Measurements from ENCODE around the gene ANKDD1A.

ANKDD1A gene

DNA sequence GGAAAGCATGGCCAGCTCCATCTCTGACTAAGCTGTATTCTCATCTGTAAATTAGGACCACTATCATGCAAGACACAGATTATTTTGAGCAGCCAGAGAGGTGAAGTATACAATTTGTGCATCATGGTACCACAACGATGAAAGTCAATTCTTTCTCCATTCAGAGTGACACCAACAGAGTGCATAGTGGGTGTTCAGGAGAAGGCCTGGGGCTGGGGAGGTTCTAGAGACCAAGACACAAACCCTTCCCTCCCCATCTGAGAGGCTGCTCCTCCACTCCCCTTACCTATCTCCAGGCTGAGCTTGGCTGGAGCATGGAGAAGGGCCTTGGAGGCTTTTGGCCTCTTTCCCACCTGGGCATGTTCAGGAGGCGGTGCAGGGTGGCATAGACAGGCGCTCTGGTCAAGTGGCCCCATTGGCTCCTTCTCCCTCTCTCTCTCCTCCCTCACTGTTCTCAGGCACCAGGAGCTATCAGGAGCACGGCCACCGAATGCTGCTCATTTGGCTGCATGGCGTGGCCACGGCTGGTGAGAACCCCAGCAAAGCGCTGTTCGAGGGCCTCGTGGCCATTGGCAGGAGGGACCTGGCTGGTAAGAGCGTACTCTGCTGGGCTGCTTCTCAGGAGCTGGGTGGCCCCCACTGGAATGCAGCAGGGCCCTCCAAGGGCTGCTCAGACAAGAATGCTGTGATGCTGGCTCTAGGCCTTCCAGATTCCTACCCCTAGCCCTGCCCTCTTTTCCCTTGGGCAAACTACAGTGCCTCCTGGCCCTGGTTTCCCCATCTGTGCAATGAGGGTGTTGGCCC is 37.9 kb downstream of the ANKDD1A start:
- Histone ChIP-seq H3K4me3 (ENCODE audit: low read depth in 1 of 2, low read length in 2 of 2) (no peak overlapping the region), H3K9ac (ENCODE audit: low read length) (no peak overlapping the region), H3K27me3 (ENCODE audit: control insufficient read depth in 1 of 2, insufficient read depth in 2 of 2, low read length in 2 of 2) (no peaks in the 10 kb centered on the region), H3K9me3 (ENCODE audit: low read length) (no peaks in the 10 kb centered on the region), H3K27ac (ENCODE audit: low read depth, low read length) (no peak overlapping the region), H3K4me1 (ENCODE audit: insufficient read depth, low read length) (no peaks in the 10 kb centered on the region), H3K36me3 (ENCODE audit: insufficient read depth, low read length) (peaks cover 9% of the 10 kb centered on the region)

DNA sequence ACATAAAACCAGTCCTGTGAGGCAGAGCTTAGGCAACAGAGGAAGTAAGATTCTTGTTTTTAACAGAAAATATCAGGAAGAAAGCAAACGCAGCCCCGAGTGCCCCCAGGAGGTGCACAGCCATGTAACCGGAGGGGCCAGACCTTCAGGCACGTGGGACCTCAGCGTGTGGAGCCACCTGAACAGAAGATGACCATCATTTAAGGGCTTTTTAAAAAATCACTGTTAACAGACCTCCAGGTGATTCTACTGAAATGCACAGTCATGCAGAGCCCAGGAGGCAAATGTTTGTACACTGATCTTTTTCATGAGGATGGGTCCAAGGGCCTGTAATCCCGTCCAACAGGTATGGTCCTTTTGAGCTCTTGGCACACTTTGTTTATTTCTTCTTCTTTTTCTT is 39.2 kb downstream of the ANKDD1A start:
- Histone ChIP-seq H3K36me3 (ENCODE audit: insufficient read depth, low read length) (peaks cover 16% of the 10 kb centered on the region), H3K27ac (ENCODE audit: low read depth, low read length) (no peak overlapping the region), H3K4me3 (ENCODE audit: low read depth in 1 of 2, low read length in 2 of 2) (no peak overlapping the region), H3K27me3 (ENCODE audit: control insufficient read depth in 1 of 2, insufficient read depth in 2 of 2, low read length in 2 of 2) (no peaks in the 10 kb centered on the region), H3K9me3 (ENCODE audit: low read length) (no peaks in the 10 kb centered on the region), H3K4me1 (ENCODE audit: insufficient read depth, low read length) (no peaks in the 10 kb centered on the region), H3K9ac (ENCODE audit: low read length) (no peak overlapping the region)

DNA sequence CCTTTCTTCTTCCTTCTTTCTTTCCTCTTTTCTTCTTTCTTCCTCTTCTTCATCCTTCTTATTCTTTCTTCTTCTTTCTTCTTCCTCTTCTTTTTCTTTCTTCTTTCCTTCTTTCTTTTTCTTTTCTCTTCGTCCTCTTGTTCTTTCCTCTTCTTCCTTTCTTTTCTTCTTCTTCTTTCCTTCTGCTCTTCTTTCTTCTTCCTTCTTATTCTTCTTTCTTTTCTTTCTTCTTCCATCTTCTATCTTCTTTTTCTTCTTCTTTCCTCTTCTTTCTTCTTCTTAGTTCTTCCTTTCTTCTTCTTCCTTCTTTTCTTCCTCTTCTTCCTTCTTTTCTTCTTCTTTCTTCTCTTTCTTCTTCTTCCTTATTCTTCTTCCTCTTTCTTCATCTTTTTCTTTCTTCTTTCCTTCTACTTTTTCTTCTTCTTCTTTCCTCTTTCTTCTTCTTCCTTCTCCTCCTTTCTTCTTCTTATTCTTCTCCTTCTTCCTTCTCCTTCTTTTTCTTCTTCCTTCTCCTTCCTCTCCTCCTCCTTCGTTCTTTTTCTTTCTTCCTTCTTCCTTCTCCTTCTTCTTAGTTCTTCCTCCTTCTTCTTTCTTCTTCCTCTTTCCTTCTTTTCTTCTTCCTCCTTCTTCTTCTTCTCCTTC is 40.2 kb downstream of the ANKDD1A start:
- Histone ChIP-seq H3K9me3 (ENCODE audit: low read length) (no peaks in the 10 kb centered on the region), H3K27ac (ENCODE audit: low read depth, low read length) (no peak overlapping the region), H3K9ac (ENCODE audit: low read length) (no peak overlapping the region), H3K4me1 (ENCODE audit: insufficient read depth, low read length) (no peaks in the 10 kb centered on the region), H3K36me3 (ENCODE audit: insufficient read depth, low read length) (peaks cover 18% of the 10 kb centered on the region), H3K4me3 (ENCODE audit: low read depth in 1 of 2, low read length in 2 of 2) (no peak overlapping the region), H3K27me3 (ENCODE audit: control insufficient read depth in 1 of 2, insufficient read depth in 2 of 2, low read length in 2 of 2) (no peaks in the 10 kb centered on the region)

DNA sequence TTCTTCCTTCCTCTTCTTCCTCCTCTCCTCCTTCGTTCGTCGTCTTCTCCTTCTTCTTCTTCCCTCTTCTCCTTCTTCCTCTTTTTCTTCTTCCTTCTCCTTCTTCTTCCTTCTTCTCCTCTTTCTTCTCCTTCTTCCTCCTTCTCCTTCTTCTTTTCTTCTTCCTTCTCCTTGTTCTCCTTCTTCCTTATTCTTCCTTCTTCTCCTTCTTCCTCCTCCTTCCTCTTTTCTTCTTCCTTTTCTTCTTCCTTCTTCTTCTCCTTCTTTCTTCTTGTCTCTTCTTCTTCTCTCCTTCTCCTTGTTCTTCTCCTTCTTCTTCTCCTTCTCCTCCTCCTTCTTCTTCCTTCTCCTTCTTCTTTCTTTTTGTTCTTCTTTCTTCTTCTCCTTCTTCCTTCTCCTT is 42.7 kb downstream of the ANKDD1A start:
- no peak overlapping the region for H3K4me3 ChIP-seq (ENCODE audit: low read depth in 1 of 2, low read length in 2 of 2)
- H3K27ac ChIP-seq (ENCODE audit: low read depth, low read length) = no peak overlapping the region
- no peaks in the 10 kb centered on the region for H3K9me3 ChIP-seq (ENCODE audit: low read length)
- H3K36me3 ChIP-seq (ENCODE audit: insufficient read depth, low read length) = peaks cover 30% of the 10 kb centered on the region
- H3K27me3 ChIP-seq (ENCODE audit: control insufficient read depth in 1 of 2, insufficient read depth in 2 of 2, low read length in 2 of 2) = no peaks in the 10 kb centered on the region
- H3K4me1 ChIP-seq (ENCODE audit: insufficient read depth, low read length) = no peaks in the 10 kb centered on the region
- no peak overlapping the region for H3K9ac ChIP-seq (ENCODE audit: low read length)

DNA sequence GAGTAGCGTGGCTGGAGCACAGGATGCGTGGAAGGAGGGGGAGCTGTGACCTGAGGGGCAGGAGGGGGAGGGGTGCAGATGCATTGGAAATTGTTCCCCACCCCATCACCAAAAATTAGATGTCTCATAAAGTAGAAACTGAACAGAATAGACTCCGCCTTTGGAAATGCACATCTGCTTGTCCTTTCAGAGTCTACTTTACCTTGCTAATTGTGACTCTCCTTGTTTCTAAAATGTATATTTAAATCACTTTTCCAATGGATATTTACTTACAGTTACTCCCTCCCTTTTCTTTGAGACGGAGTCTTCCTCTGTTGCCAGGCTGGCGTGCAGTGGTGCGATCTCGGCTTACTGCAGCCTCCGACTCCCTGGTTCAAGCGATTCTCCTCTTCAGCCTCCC is 47.4 kb downstream of the ANKDD1A start:
- H3K27ac ChIP-seq (ENCODE audit: low read depth, low read length) = no peak overlapping the region
- H3K9ac ChIP-seq (ENCODE audit: low read length) = no peak overlapping the region
- peaks cover 71% of the 10 kb centered on the region for H3K36me3 ChIP-seq (ENCODE audit: insufficient read depth, low read length)
- no peaks in the 10 kb centered on the region for H3K27me3 ChIP-seq (ENCODE audit: control insufficient read depth in 1 of 2, insufficient read depth in 2 of 2, low read length in 2 of 2)
- H3K4me1 ChIP-seq (ENCODE audit: insufficient read depth, low read length) = no peaks in the 10 kb centered on the region
- no peak overlapping the region for H3K4me3 ChIP-seq (ENCODE audit: low read depth in 1 of 2, low read length in 2 of 2)
- no peaks in the 10 kb centered on the region for H3K9me3 ChIP-seq (ENCODE audit: low read length)

DNA sequence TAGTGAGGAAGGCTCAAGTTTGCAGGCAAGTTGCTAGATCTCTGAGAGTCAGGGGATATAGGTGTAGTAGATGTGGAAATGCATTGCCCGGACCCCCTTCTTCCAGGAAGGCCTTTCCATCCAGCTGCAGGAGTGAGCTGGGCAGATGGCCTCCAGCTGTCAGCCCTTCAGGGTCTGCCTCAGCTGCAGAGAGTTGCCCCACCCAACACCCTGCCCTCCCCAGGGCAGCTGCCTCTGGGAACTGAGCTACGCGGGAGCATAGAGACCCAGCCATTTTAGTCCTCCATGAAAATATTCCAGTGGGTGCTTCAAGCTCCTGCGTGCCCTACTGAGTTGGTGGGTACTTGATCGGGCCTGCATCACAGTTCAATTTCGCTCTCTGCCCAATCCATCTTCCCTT is 48.5 kb downstream of the ANKDD1A start:
- Histone ChIP-seq H3K36me3 (ENCODE audit: insufficient read depth, low read length) (peaks cover 77% of the 10 kb centered on the region), H3K27me3 (ENCODE audit: control insufficient read depth in 1 of 2, insufficient read depth in 2 of 2, low read length in 2 of 2) (no peaks in the 10 kb centered on the region), H3K9me3 (ENCODE audit: low read length) (no peaks in the 10 kb centered on the region), H3K4me3 (ENCODE audit: low read depth in 1 of 2, low read length in 2 of 2) (no peak overlapping the region), H3K27ac (ENCODE audit: low read depth, low read length) (no peak overlapping the region), H3K4me1 (ENCODE audit: insufficient read depth, low read length) (no peaks in the 10 kb centered on the region), H3K9ac (ENCODE audit: low read length) (no peak overlapping the region)

DNA sequence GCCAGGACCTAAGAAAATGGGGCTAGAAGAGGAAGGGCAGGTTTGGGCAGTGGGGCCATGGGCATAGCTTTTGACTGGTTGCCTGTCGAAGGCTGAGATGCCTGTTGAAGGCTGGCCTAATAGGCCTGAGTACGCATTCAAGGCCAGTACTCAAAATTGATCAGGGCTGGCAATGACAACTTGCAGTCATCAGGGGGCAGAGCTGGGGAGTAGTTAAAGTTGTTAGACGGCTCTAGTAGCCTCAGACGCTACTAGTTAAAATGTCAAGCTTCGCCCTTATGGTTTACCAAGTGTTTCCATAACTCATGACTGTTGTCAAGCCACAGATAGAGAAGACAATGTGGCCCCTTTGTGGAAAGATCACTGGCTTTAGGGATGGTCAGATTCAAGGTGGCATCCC is 49.3 kb downstream of the ANKDD1A start:
- H3K27me3 ChIP-seq (ENCODE audit: control insufficient read depth in 1 of 2, insufficient read depth in 2 of 2, low read length in 2 of 2) = no peaks in the 10 kb centered on the region
- no peaks in the 10 kb centered on the region for H3K9me3 ChIP-seq (ENCODE audit: low read length)
- peaks cover 73% of the 10 kb centered on the region for H3K36me3 ChIP-seq (ENCODE audit: insufficient read depth, low read length)

DNA sequence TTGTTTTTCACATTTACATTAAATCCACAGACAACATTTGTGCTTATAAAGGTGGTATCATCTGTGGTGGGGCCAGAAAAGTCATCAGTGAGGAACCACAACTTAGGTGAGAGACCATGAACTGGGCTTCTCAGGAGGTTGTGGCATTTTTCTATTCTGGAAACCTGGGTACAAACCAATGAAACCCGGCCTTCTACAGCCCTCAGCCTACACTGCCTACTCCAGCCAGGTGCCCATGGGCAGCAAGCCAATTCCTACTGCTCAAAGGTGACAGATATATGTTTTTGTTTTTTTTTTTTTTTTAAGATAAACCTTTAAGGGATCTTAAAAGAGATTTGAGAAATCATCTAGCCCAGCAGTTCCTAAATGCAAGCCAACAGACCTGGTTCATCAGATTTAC is 57.7 kb downstream of the ANKDD1A start:
- H3K36me3 ChIP-seq (ENCODE audit: insufficient read depth, low read length) = peaks cover 28% of the 10 kb centered on the region
- no peak overlapping the region for H3K27ac ChIP-seq (ENCODE audit: low read depth, low read length)
- no peak overlapping the region for H3K4me3 ChIP-seq (ENCODE audit: low read depth in 1 of 2, low read length in 2 of 2)
- H3K9ac ChIP-seq (ENCODE audit: low read length) = no peak overlapping the region
- no peaks in the 10 kb centered on the region for H3K9me3 ChIP-seq (ENCODE audit: low read length)
- H3K27me3 ChIP-seq (ENCODE audit: control insufficient read depth in 1 of 2, insufficient read depth in 2 of 2, low read length in 2 of 2) = no peaks in the 10 kb centered on the region
- H3K4me1 ChIP-seq (ENCODE audit: insufficient read depth, low read length) = no peaks in the 10 kb centered on the region

More for the DNA sequence above, 49.3 kb downstream of the ANKDD1A start:
- Histone ChIP-seq H3K27ac (ENCODE audit: low read depth, low read length) (no peak overlapping the region), H3K4me3 (ENCODE audit: low read depth in 1 of 2, low read length in 2 of 2) (no peak overlapping the region), H3K9ac (ENCODE audit: low read length) (no peak overlapping the region), H3K4me1 (ENCODE audit: insufficient read depth, low read length) (no peaks in the 10 kb centered on the region)

DNA sequence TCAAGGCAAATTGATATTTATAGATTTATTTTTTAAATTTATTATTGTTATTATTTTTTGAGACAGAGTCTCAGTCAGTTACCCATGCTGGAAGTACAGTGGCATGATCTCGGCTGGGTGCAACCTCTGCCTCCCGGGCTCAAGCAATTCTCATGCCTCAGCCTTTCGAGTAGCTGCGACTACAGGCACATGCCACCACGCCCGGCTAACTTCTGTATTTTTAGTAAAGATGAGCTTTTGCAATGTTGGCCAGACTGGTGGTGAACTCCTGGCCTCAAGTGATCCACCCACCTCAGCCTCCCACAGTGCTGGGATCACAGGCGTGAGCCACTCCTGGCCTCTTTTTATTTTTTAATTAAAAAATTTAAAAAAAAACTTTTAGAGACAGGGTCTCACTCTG is 59.0 kb downstream of the ANKDD1A start:
- Histone ChIP-seq H3K4me3 (ENCODE audit: low read depth in 1 of 2, low read length in 2 of 2) (no peak overlapping the region), H3K9me3 (ENCODE audit: low read length) (no peaks in the 10 kb centered on the region), H3K27me3 (ENCODE audit: control insufficient read depth in 1 of 2, insufficient read depth in 2 of 2, low read length in 2 of 2) (no peaks in the 10 kb centered on the region), H3K4me1 (ENCODE audit: insufficient read depth, low read length) (no peaks in the 10 kb centered on the region), H3K9ac (ENCODE audit: low read length) (no peak overlapping the region), H3K36me3 (ENCODE audit: insufficient read depth, low read length) (peaks cover 21% of the 10 kb centered on the region), H3K27ac (ENCODE audit: low read depth, low read length) (no peak overlapping the region)

DNA sequence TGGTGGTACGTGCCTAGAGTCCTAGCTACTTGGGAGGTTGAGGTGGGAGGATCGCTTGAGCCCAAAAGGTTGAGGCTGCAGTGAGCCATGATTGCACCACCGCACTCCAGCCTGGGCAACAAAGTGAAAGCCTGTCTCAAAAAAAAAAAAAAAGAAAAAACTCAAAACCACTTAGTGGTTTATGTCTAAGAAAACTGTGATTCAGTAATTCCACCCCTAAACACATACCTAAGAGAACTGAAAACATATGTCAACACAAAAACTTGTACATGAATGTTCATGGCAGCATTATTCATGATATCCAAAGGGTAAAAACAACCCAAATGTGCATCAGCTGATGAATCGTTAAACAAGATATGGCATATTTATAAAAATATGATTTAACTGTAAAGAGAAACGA is 63.7 kb downstream of the ANKDD1A start:
- Histone ChIP-seq H3K9ac (ENCODE audit: low read length) (no peak overlapping the region), H3K27ac (ENCODE audit: low read depth, low read length) (no peak overlapping the region), H3K36me3 (ENCODE audit: insufficient read depth, low read length) (peaks cover 35% of the 10 kb centered on the region)

DNA sequence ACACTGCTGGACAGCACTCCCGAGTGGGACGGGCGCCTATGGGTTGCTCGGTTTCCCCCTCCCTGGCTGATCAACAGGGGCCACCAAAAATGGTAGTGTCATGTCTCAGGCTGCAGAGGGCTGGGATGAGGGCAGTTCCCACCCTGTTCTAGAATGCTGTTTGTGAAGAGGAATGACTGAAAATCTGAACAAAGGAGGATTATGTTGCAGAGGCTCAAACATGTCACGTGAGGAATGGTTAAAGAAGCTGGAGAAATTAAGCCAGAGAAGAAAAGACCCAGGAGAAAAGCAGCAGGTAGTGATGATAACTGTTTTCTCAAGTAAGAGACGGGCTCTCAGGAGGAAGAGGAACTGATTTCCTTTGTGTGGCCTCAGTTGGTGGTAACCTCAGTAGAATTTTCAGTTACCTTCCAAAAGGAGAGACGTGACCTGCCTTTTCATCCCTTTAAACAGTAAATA is 67.6 kb downstream of the ANKDD1A start:
- Histone ChIP-seq H3K9ac (ENCODE audit: low read length) (no peak overlapping the region), H3K27ac (ENCODE audit: low read depth, low read length) (no peak overlapping the region), H3K4me3 (ENCODE audit: low read depth in 1 of 2, low read length in 2 of 2) (no peak overlapping the region)

More for the DNA sequence above, 63.7 kb downstream of the ANKDD1A start:
- Histone ChIP-seq H3K27me3 (ENCODE audit: control insufficient read depth in 1 of 2, insufficient read depth in 2 of 2, low read length in 2 of 2) (no peaks in the 10 kb centered on the region), H3K4me1 (ENCODE audit: insufficient read depth, low read length) (no peaks in the 10 kb centered on the region), H3K9me3 (ENCODE audit: low read length) (no peaks in the 10 kb centered on the region), H3K4me3 (ENCODE audit: low read depth in 1 of 2, low read length in 2 of 2) (no peak overlapping the region)

More for the DNA sequence above, 67.6 kb downstream of the ANKDD1A start:
- H3K9me3 ChIP-seq (ENCODE audit: low read length) = no peaks in the 10 kb centered on the region
- peaks cover 5% of the 10 kb centered on the region for H3K4me1 ChIP-seq (ENCODE audit: insufficient read depth, low read length)
- no peaks in the 10 kb centered on the region for H3K27me3 ChIP-seq (ENCODE audit: control insufficient read depth in 1 of 2, insufficient read depth in 2 of 2, low read length in 2 of 2)
- H3K36me3 ChIP-seq (ENCODE audit: insufficient read depth, low read length) = peaks cover 29% of the 10 kb centered on the region
